IPS-18c (cell line): ENCODE measurements around the gene ATAD5.
"Not testable (repeated sequence)": the region's sequence is repeated elsewhere in the genome, so short reads cannot be mapped to it uniquely, and the experiment has no call there.

Source experiments
- H3K4me3 ChIP-seq: 2 replicates; pipeline ENCODE4 v1.7.0; 2013; ENCODE audit warnings: low read depth, mild to moderate bottlenecking, low read length, moderate library complexity; ENCODE audit not compliant: insufficient read depth
- H3K9me3 ChIP-seq: one replicate; pipeline ENCODE4 v1.6.1; 2013; ENCODE audit warnings: mild to moderate bottlenecking, low read length, moderate library complexity; ENCODE audit not compliant: control insufficient read depth, insufficient read depth

The ATAD5 gene

GRCh38 chr17:30816165-30816564 lies 15.6 kb upstream of the ATAD5 start:
- Histone ChIP-seq H3K9me3 (no peaks in the 10 kb centered on the region), H3K4me3 (no peak overlapping the region)

- no peak overlapping the region for H3K4me3 ChIP-seq
Measured at GRCh38 chr17:30819971-30820705, 11.6 kb upstream of the ATAD5 start.

GRCh38 chr17:30821871-30822723 lies 9.7 kb upstream of the ATAD5 start:
- Histone ChIP-seq H3K4me3 (no peak overlapping the region), H3K9me3 (no peaks in the 10 kb centered on the region)

More at GRCh38 chr17:30819971-30820705, 11.6 kb upstream of the ATAD5 start:
- no peaks in the 10 kb centered on the region for H3K9me3 ChIP-seq

GRCh38 chr17:30822919-30823318 lies 8.8 kb upstream of the ATAD5 start:
- H3K9me3 ChIP-seq, H3K4me3 ChIP-seq: not testable (repeated sequence)

- no peaks in the 10 kb centered on the region for H3K9me3 ChIP-seq
- H3K4me3 ChIP-seq, result peak overlapping the region; percentile 98
Measured at GRCh38 chr17:30823421-30823820, 8.3 kb upstream of the ATAD5 start.

- peak overlapping the region; percentile 98 for H3K4me3 ChIP-seq
- no peaks in the 10 kb centered on the region for H3K9me3 ChIP-seq
Measured at GRCh38 chr17:30824002-30824355, 7.8 kb upstream of the ATAD5 start.

- Histone ChIP-seq H3K4me3 (peak within 1 kb of the TSS; percentile 98), H3K9me3 (no peaks in the 10 kb centered on the region)
Measured at GRCh38 chr17:30824356-30825145, 7.2 kb upstream of the ATAD5 start, which contains the start of gene CRLF3. Gene CRLF3 (minus strand): TSS chr17:30824692. CDS start chr17:30824651, 41 bp downstream.

GRCh38 chr17:30827082-30827481 lies 4.7 kb upstream of the ATAD5 start:
- Histone ChIP-seq H3K9me3 (no peaks in the 10 kb centered on the region), H3K4me3 (no peak overlapping the region)

GRCh38 chr17:30829022-30829421 lies 2.7 kb upstream of the ATAD5 start:
- no peaks in the 10 kb centered on the region for H3K9me3 ChIP-seq
- no peak overlapping the region for H3K4me3 ChIP-seq

GRCh38 chr17:30831257-30831656 lies 509 bp upstream of the ATAD5 start:
- Histone ChIP-seq H3K9me3 (no peaks in the 10 kb centered on the region), H3K4me3 (peak overlapping the region; percentile 98; the same call in 1 of the 2 replicates)

- H3K4me3 ChIP-seq, result peak overlapping the region; percentile 98
- no peaks in the 10 kb centered on the region for H3K9me3 ChIP-seq
Measured at GRCh38 chr17:30832438-30833124, 815 bp downstream of the ATAD5 start.

- H3K4me3 ChIP-seq, result no peak overlapping the region
- H3K9me3 ChIP-seq, result no peaks in the 10 kb centered on the region
Measured at GRCh38 chr17:30838202-30838807, 6.5 kb downstream of the ATAD5 start.

GRCh38 chr17:30840771-30841170 lies 9.0 kb downstream of the ATAD5 start:
- Histone ChIP-seq H3K4me3 (no peak overlapping the region), H3K9me3 (no peaks in the 10 kb centered on the region)

- no peak overlapping the region for H3K4me3 ChIP-seq
Measured at GRCh38 chr17:30848021-30848420, 16.3 kb downstream of the ATAD5 start.

GRCh38 chr17:30854146-30854545 lies 22.4 kb downstream of the ATAD5 start:
- Histone ChIP-seq H3K4me3 (no peak overlapping the region), H3K9me3 (no peaks in the 10 kb centered on the region)

More at GRCh38 chr17:30848021-30848420, 16.3 kb downstream of the ATAD5 start:
- H3K9me3 ChIP-seq, result no peaks in the 10 kb centered on the region

GRCh38 chr17:30858556-30859250 lies 26.9 kb downstream of the ATAD5 start:
- Histone ChIP-seq H3K9me3 (no peaks in the 10 kb centered on the region), H3K4me3 (no peak overlapping the region)
